RWPE1 (cell line): ENCODE measurements around the gene KCNH8.

Source experiments
- CTCF ChIA-PET: fragments of 350-600 bp; sonication (Branson Sonifier 250); formaldehyde crosslinking; extraction: SDS; loops from one replicate; lab custom pipeline; 2021; lab: Yijun Ruan, JAX
- POLR2A ChIA-PET: fragments of 400-600 bp; formaldehyde crosslinking; extraction: SDS; loops from one replicate; lab custom pipeline; 2020; ENCODE audit warnings: antibody characterized with exemption; ENCODE audit not compliant: low non-redundant PET; lab: Yijun Ruan, JAX
- DNase-seq: peaks from one replicate; pipeline ENCODE4 v3.0.0; 2012; ENCODE audit warnings: low spot score
- H3K27ac ChIP-seq: fragments of 450-650 bp; 2 replicates; pipeline ENCODE4 v1.5.1; 2017
- TF ChIP-seq, protein P1 (sequence below): fragments of 450-650 bp; conservative IDR thresholded peaks from 2 replicates; pipeline ENCODE4 v1.5.1; 2017; ENCODE audit warnings: low read depth, mild to moderate bottlenecking

The KCNH8 gene

DNA sequence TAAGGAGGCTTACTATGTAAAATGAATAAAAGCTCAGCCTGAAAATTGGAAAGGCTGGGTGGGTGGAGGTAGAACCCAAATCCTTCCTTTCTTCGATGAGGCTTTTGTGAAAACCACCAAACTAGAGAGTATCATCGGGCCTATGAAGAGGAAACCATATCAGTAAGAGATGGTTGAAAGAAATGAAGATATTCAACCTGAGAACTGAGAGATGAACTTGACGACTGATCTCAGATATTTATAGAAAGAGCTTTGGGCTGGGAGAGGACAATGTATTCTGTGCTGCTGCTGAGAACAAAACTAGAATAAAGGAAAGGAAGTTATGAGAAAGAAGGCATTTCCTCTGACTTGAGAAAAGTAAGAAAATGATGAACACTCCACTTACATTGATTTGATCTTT is 236.6 kb downstream of the KCNH8 start:
- no peak overlapping the region for H3K27ac ChIP-seq
- TF ChIP-seq, protein P1, sequence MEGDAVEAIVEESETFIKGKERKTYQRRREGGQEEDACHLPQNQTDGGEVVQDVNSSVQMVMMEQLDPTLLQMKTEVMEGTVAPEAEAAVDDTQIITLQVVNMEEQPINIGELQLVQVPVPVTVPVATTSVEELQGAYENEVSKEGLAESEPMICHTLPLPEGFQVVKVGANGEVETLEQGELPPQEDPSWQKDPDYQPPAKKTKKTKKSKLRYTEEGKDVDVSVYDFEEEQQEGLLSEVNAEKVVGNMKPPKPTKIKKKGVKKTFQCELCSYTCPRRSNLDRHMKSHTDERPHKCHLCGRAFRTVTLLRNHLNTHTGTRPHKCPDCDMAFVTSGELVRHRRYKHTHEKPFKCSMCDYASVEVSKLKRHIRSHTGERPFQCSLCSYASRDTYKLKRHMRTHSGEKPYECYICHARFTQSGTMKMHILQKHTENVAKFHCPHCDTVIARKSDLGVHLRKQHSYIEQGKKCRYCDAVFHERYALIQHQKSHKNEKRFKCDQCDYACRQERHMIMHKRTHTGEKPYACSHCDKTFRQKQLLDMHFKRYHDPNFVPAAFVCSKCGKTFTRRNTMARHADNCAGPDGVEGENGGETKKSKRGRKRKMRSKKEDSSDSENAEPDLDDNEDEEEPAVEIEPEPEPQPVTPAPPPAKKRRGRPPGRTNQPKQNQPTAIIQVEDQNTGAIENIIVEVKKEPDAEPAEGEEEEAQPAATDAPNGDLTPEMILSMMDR = no peak
- ChIA-PET CTCF (no interaction called here), POLR2A (no interaction called here)
- DNase-seq = no peak

DNA sequence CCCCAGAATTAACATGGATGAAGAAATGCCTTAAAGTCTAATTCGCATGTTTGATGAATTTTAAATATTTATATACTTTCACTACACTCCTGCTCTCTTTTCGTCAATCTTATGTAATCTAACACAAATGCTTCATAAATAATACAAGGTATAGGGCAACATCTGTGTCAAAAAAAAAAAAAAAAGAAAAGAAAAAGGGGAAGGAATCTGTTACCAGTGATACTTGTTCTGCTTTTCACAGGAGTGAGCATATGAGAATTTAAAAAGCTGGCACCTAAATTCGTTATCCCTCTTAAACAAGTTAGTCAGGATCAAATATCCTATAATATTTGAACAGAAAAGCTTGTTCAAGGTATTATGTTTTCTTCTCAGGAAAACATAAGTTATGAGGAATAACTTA is 243.8 kb downstream of the KCNH8 start:
- no peak overlapping the region for H3K27ac ChIP-seq
- POLR2A ChIA-PET = no interaction called here
- TF ChIP-seq, protein P1 = no peak
- CTCF ChIA-PET = interaction anchor here (0.7 kb wide), 1 partner anchor 438 kb away, joined by 4 read pairs; no protein-coding TSS in a partner anchor
- DNase-seq = no peak

DNA sequence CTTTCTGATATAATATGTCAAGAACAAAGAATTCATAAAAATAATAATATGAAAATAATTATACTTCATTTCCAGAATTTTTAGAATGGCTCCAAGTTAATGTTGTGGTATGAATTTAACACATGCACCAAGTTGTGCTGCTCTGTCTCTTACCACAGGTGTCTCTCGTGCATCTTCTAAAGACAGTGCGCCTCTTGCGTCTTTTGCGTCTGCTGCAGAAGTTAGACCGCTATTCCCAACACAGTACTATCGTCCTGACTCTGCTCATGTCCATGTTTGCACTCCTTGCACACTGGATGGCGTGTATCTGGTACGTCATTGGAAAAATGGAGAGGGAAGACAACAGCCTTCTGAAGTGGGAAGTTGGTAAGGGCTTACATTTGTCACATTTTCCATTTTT is 246.6 kb downstream of the KCNH8 start:
- H3K27ac ChIP-seq = no peak overlapping the region
- POLR2A ChIA-PET = no interaction called here
- DNase-seq = no peak
- TF ChIP-seq, protein P1 = no peak
- CTCF ChIA-PET = no interaction called here

DNA sequence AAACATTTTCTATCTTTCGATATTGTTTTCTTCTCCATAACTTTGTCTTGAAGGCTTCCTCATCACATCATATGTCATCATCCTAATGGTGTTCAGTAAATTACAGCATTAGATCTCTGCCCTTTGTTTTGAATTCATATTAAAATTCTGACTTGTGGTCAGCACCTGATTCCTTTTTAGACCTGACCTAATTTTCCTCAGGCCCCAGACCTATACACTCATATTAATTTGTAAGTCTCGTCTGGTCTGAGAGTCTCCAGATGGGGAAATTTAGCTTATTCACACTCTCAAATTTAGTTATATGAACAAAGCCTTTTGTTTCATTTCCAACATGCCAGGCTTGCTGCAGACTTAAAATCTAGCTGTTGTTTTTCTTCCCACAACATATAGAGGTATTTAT is 248.4 kb downstream of the KCNH8 start:
- ChIA-PET CTCF (no interaction called here), POLR2A (no interaction called here)
- TF ChIP-seq, protein P1 = no peak
- no peak overlapping the region for H3K27ac ChIP-seq
- no peak for DNase-seq

DNA sequence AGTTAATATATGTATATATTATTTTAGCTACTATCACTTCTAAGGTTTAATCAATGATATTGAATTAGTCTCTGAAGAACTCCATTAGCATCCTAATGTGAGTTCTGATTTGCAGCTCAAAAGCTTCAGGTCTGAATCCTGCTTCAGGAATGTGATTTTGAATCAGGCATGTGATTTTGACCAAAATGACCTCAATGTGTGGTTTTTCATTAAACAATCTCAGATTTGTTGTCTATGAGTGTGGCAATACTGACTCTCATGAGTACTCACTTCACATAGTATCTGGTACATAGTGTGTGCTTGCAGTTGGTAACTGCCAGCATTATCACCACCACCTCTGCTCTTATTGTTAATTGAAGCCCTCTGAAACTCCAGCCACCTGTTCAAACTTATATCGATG is 251.0 kb downstream of the KCNH8 start:
- H3K27ac ChIP-seq = no peak overlapping the region
- ChIA-PET CTCF (no interaction called here), POLR2A (no interaction called here)
- TF ChIP-seq, protein P1 = no peak
- no peak for DNase-seq

DNA sequence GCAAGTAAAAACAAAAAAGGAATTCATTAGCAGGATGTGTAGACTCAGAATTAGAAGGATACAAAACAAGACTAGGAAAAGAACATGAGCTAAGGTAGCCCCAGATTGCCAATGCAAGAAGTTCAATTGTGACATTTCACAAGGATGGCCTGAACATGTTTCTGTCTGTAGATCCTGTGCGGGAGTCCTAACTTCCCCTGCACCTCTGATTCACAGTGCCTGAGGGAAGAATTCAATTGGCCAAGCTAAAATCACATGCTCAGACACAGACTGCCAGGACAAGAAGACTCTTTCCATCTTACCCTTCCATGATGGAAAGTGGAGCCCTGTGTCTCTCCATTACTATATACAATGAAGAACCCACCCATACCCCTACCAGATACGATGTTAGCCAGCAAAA is 251.5 kb downstream of the KCNH8 start:
- POLR2A ChIA-PET = no interaction called here
- TF ChIP-seq, protein P1 = no peak
- no peak for DNase-seq
- no peak overlapping the region for H3K27ac ChIP-seq
- CTCF ChIA-PET = interaction anchor here (0.5 kb wide), 1 partner anchor 1574 kb away, joined by 9 read pairs; no protein-coding TSS in a partner anchor

DNA sequence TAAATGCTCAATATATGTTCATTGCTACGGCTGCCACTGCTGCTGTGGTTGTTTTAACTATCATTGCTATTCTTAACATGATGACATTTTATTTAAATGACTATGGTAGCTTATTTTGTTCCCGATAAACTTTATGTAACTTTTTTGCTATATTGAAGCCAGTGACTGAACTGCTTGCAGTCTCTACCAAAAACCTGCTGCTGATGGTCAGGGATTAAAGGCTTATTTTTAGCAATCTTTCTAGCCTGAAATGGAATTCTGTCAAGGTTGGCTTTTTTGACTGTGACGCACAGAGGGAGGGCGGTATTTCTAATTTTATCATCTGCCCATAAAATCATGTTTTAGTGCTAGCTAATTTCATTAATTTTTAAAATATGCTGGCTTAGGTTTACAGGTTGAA is 271.8 kb downstream of the KCNH8 start:
- ChIA-PET CTCF (no interaction called here), POLR2A (no interaction called here)
- DNase-seq = no peak
- no peak overlapping the region for H3K27ac ChIP-seq
- TF ChIP-seq, protein P1 = no peak
